Mesenchymal stem cell (in vitro differentiated cells and primary cell): ENCODE results near the gene FAHD2A.
A peak's percentile ranks its signal among the peaks of the same experiment; 100 is the strongest.
"Not testable (repeated sequence)": the region's sequence is repeated elsewhere in the genome, so short reads cannot be mapped to it uniquely, and the experiment has no call there.

Source experiments
- DNase-seq: peaks from one replicate; pipeline ENCODE4 v3.0.0-alpha.2; 2013
- H2AFZ ChIP-seq: one replicate; pipeline ENCODE4 v1.6.1; 2013; ENCODE audit warnings: low read depth, mild to moderate bottlenecking, control low read depth, inconsistent platforms, low read length, moderate library complexity
- H2AK5ac ChIP-seq: 2 replicates; pipeline ENCODE4 v1.6.1; 2013; ENCODE audit warnings: low read length, moderate library complexity, mild to moderate bottlenecking, inconsistent platforms; ENCODE audit not compliant: severe bottlenecking
- H2BK120ac ChIP-seq: one replicate; pipeline ENCODE4 v1.6.1; 2013; ENCODE audit warnings: low read depth, mild to moderate bottlenecking, inconsistent platforms, low read length, moderate library complexity
- H2BK12ac ChIP-seq, 2 experiments: one replicate each; pipeline ENCODE4 v1.6.1; 2013; ENCODE audit warnings: inconsistent platforms in 2 of 2, low read length in 2 of 2, mild to moderate bottlenecking in 2 of 2, moderate library complexity in 2 of 2, control low read depth in 1 of 2
- H2BK15ac ChIP-seq: one replicate; pipeline ENCODE4 v1.6.1; 2013; ENCODE audit warnings: mild to moderate bottlenecking, low read depth, inconsistent platforms; ENCODE audit not compliant: poor library complexity, severe bottlenecking
- H2BK5ac ChIP-seq: 2 replicates; pipeline ENCODE4 v1.6.1; 2013; ENCODE audit warnings: low read depth, mild to moderate bottlenecking, low read length, control low read depth, inconsistent platforms; ENCODE audit not compliant: poor library complexity, severe bottlenecking
- H3K14ac ChIP-seq, 2 experiments: one replicate each; pipeline ENCODE4 v1.6.1; 2013; ENCODE audit warnings: inconsistent platforms in 2 of 2, low read length in 2 of 2, control low read depth in 1 of 2, mild to moderate bottlenecking in 1 of 2, moderate library complexity in 1 of 2
- H3K18ac ChIP-seq, 2 experiments: one replicate each; pipeline ENCODE4 v1.6.1; 2013; ENCODE audit warnings: inconsistent platforms in 2 of 2, low read length in 2 of 2, control low read depth in 1 of 2, low read depth in 1 of 2, mild to moderate bottlenecking in 1 of 2
- H3K23ac ChIP-seq, 2 experiments: one replicate each; pipeline ENCODE4 v1.6.1; 2013; ENCODE audit warnings: inconsistent platforms in 2 of 2, low read length in 2 of 2, mild to moderate bottlenecking in 2 of 2, moderate library complexity in 2 of 2, control low read depth in 1 of 2
- H3K27ac ChIP-seq: 2 replicates; pipeline ENCODE4 v1.5.1; 2013; ENCODE audit warnings: mild to moderate bottlenecking, moderate library complexity, low read length, control low read depth, inconsistent platforms; ENCODE audit not compliant: poor library complexity, severe bottlenecking
- H3K27me3 ChIP-seq, 2 experiments: 2 replicates each; pipeline versions ENCODE4 v1.6.1 to v1.7.0; 2013; ENCODE audit warnings: low read length in 2 of 2, mild to moderate bottlenecking in 2 of 2, moderate library complexity in 2 of 2, control low read depth in 1 of 2, inconsistent platforms in 1 of 2; ENCODE audit not compliant: control insufficient read depth in 1 of 2, insufficient read depth in 1 of 2
- H3K36me3 ChIP-seq, 2 experiments: 2 replicates each; pipeline versions ENCODE4 v1.6.1 to v1.7.0; 2013; ENCODE audit warnings: low read length in 2 of 2, control low read depth in 1 of 2, inconsistent platforms in 1 of 2, low read depth in 1 of 2, mild to moderate bottlenecking in 1 of 2; ENCODE audit not compliant: insufficient read depth in 2 of 2, control insufficient read depth in 1 of 2
- H3K4ac ChIP-seq, 2 experiments: one replicate each; pipeline ENCODE4 v1.6.1; 2013; ENCODE audit warnings: inconsistent platforms in 2 of 2, low read length in 2 of 2, mild to moderate bottlenecking in 2 of 2, moderate library complexity in 2 of 2, control low read depth in 1 of 2, low read depth in 1 of 2
- H3K4me1 ChIP-seq: 2 replicates; pipeline ENCODE4 v1.6.1; 2013; ENCODE audit warnings: low read depth, low read length, control low read depth; ENCODE audit not compliant: control insufficient read depth, insufficient read depth
- H3K4me2 ChIP-seq: 2 replicates; pipeline ENCODE4 v1.6.1; 2013; ENCODE audit warnings: low read length, mild to moderate bottlenecking, inconsistent platforms; ENCODE audit not compliant: poor library complexity, severe bottlenecking
- H3K4me3 ChIP-seq, 2 experiments: 2 replicates each; pipeline versions ENCODE4 v1.5.1 to v1.7.0; 2013; ENCODE audit warnings: low read length in 2 of 2, mild to moderate bottlenecking in 2 of 2, control low read depth in 1 of 2, low read depth in 1 of 2; ENCODE audit not compliant: insufficient read depth in 1 of 2
- H3K79me1 ChIP-seq: replicated peaks from 2 replicates; pipeline ENCODE4 v1.6.1; 2013; ENCODE audit warnings: mild to moderate bottlenecking, control low read depth, low read length, inconsistent platforms; ENCODE audit not compliant: poor library complexity, severe bottlenecking
- H3K9ac ChIP-seq: 2 replicates; pipeline ENCODE4 v1.7.0; 2013; ENCODE audit warnings: mild to moderate bottlenecking, low read length, moderate library complexity
- H3K9me3 ChIP-seq: 2 replicates; pipeline ENCODE4 v1.7.0; 2013; ENCODE audit warnings: mild to moderate bottlenecking, low read length; ENCODE audit not compliant: control insufficient read depth
- H4K8ac ChIP-seq: one replicate; pipeline ENCODE4 v1.6.1; 2013; ENCODE audit warnings: inconsistent platforms, mild to moderate bottlenecking, low read length, moderate library complexity
- H4K91ac ChIP-seq: one replicate; pipeline ENCODE4 v1.6.1; 2013; ENCODE audit warnings: mild to moderate bottlenecking, low read length, inconsistent platforms
- WGBS: methylation state at CpG from one replicate; pipeline ENCODE4 v1.1.7; 2013; ENCODE audit warnings: mixed read lengths; 5-methylcytosine and 5-hydroxymethylcytosine counted together

The FAHD2A gene

GRCh38 chr2:95415561-95415960, 13.1 kb downstream of the FAHD2A start:
- H3K36me3 ChIP-seq: peaks cover 0 to 30% of the 10 kb centered on the region in 2 experiments
- H3K9me3 ChIP-seq, H3K9ac ChIP-seq, H3K4ac ChIP-seq, DNase-seq, H2BK12ac ChIP-seq, H3K27me3 ChIP-seq, H3K4me2 ChIP-seq, H3K79me1 ChIP-seq, H4K8ac ChIP-seq, H4K91ac ChIP-seq, H2BK120ac ChIP-seq, H2AK5ac ChIP-seq, H3K27ac ChIP-seq, H3K4me3 ChIP-seq, H3K4me1 ChIP-seq, H3K14ac ChIP-seq, H2BK5ac ChIP-seq, H2BK15ac ChIP-seq, H2AFZ ChIP-seq, H3K18ac ChIP-seq, H3K23ac ChIP-seq: not testable (repeated sequence)
- WGBS: 94% methylated on average over 12 of the region's 16 CpGs

GRCh38 chr2:95427196-95427867, 24.8 kb downstream of the FAHD2A start:
- H3K9ac ChIP-seq, H3K4me1 ChIP-seq, H2BK120ac ChIP-seq, H3K36me3 ChIP-seq, H4K91ac ChIP-seq, H2AFZ ChIP-seq, H2BK15ac ChIP-seq, H3K27me3 ChIP-seq, H2BK5ac ChIP-seq, DNase-seq, H3K4ac ChIP-seq, H3K18ac ChIP-seq, H3K4me3 ChIP-seq, H3K14ac ChIP-seq, H4K8ac ChIP-seq, H3K9me3 ChIP-seq, H3K27ac ChIP-seq, H2BK12ac ChIP-seq, H3K23ac ChIP-seq, H3K79me1 ChIP-seq, H3K4me2 ChIP-seq, H2AK5ac ChIP-seq: not testable (repeated sequence)
- WGBS: no CpG with 5 or more reads among the region's 30 CpGs

- not testable (repeated sequence) for H2AFZ ChIP-seq, H3K4ac ChIP-seq, H3K14ac ChIP-seq, H2BK15ac ChIP-seq, H4K8ac ChIP-seq, H2BK120ac ChIP-seq, H3K27me3 ChIP-seq, DNase-seq, H3K79me1 ChIP-seq, H3K23ac ChIP-seq, H3K18ac ChIP-seq, H3K36me3 ChIP-seq, H3K9ac ChIP-seq, H4K91ac ChIP-seq, H3K27ac ChIP-seq, H2BK12ac ChIP-seq, H3K4me1 ChIP-seq, H3K4me2 ChIP-seq, H3K4me3 ChIP-seq, H3K9me3 ChIP-seq, H2AK5ac ChIP-seq, H2BK5ac ChIP-seq
- WGBS: no CpG with 5 or more reads among the region's 8 CpGs
These were observed 27.4 kb downstream of the FAHD2A start for GRCh38 chr2:95429748-95430467.

- not testable (repeated sequence) for H2BK15ac ChIP-seq
- no CpG with 5 or more reads among the region's 4 CpGs for WGBS
These were observed 30.9 kb downstream of the FAHD2A start for GRCh38 chr2:95433373-95433772.

More at GRCh38 chr2:95433373-95433772, 30.9 kb downstream of the FAHD2A start:
- not testable (repeated sequence) for H2BK5ac ChIP-seq, H3K18ac ChIP-seq, H4K8ac ChIP-seq, H3K9me3 ChIP-seq, DNase-seq, H3K9ac ChIP-seq, H3K4me1 ChIP-seq, H3K36me3 ChIP-seq, H3K79me1 ChIP-seq, H3K4me3 ChIP-seq, H2BK12ac ChIP-seq, H3K23ac ChIP-seq, H3K4ac ChIP-seq, H2AK5ac ChIP-seq, H2BK120ac ChIP-seq, H3K27me3 ChIP-seq, H2AFZ ChIP-seq, H3K14ac ChIP-seq, H3K4me2 ChIP-seq, H4K91ac ChIP-seq
- peak overlapping the region; percentile 82 for H3K27ac ChIP-seq
